Mesenchymal stem cell (in vitro differentiated cells and primary cell): ENCODE data around the gene NDUFB5.

Source experiments
- DNase-seq: peaks from one replicate; pipeline ENCODE4 v3.0.0-alpha.2; 2013
- H2AFZ ChIP-seq: one replicate; pipeline ENCODE4 v1.6.1; 2013; ENCODE audit warnings: low read depth, mild to moderate bottlenecking, control low read depth, inconsistent platforms, low read length, moderate library complexity
- H2AK5ac ChIP-seq: 2 replicates; pipeline ENCODE4 v1.6.1; 2013; ENCODE audit warnings: low read length, moderate library complexity, mild to moderate bottlenecking, inconsistent platforms; ENCODE audit not compliant: severe bottlenecking
- H2BK120ac ChIP-seq: one replicate; pipeline ENCODE4 v1.6.1; 2013; ENCODE audit warnings: low read depth, mild to moderate bottlenecking, inconsistent platforms, low read length, moderate library complexity
- H2BK12ac ChIP-seq, 2 experiments: one replicate each; pipeline ENCODE4 v1.6.1; 2013; ENCODE audit warnings: inconsistent platforms in 2 of 2, low read length in 2 of 2, mild to moderate bottlenecking in 2 of 2, moderate library complexity in 2 of 2, control low read depth in 1 of 2
- H2BK15ac ChIP-seq: one replicate; pipeline ENCODE4 v1.6.1; 2013; ENCODE audit warnings: mild to moderate bottlenecking, low read depth, inconsistent platforms; ENCODE audit not compliant: poor library complexity, severe bottlenecking
- H2BK5ac ChIP-seq: 2 replicates; pipeline ENCODE4 v1.6.1; 2013; ENCODE audit warnings: low read depth, mild to moderate bottlenecking, low read length, control low read depth, inconsistent platforms; ENCODE audit not compliant: poor library complexity, severe bottlenecking
- H3K14ac ChIP-seq, 2 experiments: one replicate each; pipeline ENCODE4 v1.6.1; 2013; ENCODE audit warnings: inconsistent platforms in 2 of 2, low read length in 2 of 2, control low read depth in 1 of 2, mild to moderate bottlenecking in 1 of 2, moderate library complexity in 1 of 2
- H3K18ac ChIP-seq, 2 experiments: one replicate each; pipeline ENCODE4 v1.6.1; 2013; ENCODE audit warnings: inconsistent platforms in 2 of 2, low read length in 2 of 2, control low read depth in 1 of 2, low read depth in 1 of 2, mild to moderate bottlenecking in 1 of 2
- H3K23ac ChIP-seq, 2 experiments: one replicate each; pipeline ENCODE4 v1.6.1; 2013; ENCODE audit warnings: inconsistent platforms in 2 of 2, low read length in 2 of 2, mild to moderate bottlenecking in 2 of 2, moderate library complexity in 2 of 2, control low read depth in 1 of 2
- H3K27ac ChIP-seq: 2 replicates; pipeline ENCODE4 v1.5.1; 2013; ENCODE audit warnings: mild to moderate bottlenecking, moderate library complexity, low read length, control low read depth, inconsistent platforms; ENCODE audit not compliant: poor library complexity, severe bottlenecking
- H3K27me3 ChIP-seq, 2 experiments: 2 replicates each; pipeline versions ENCODE4 v1.6.1 to v1.7.0; 2013; ENCODE audit warnings: low read length in 2 of 2, mild to moderate bottlenecking in 2 of 2, moderate library complexity in 2 of 2, control low read depth in 1 of 2, inconsistent platforms in 1 of 2; ENCODE audit not compliant: control insufficient read depth in 1 of 2, insufficient read depth in 1 of 2
- H3K36me3 ChIP-seq, 2 experiments: 2 replicates each; pipeline versions ENCODE4 v1.6.1 to v1.7.0; 2013; ENCODE audit warnings: low read length in 2 of 2, control low read depth in 1 of 2, inconsistent platforms in 1 of 2, low read depth in 1 of 2, mild to moderate bottlenecking in 1 of 2; ENCODE audit not compliant: insufficient read depth in 2 of 2, control insufficient read depth in 1 of 2
- H3K4ac ChIP-seq, 2 experiments: one replicate each; pipeline ENCODE4 v1.6.1; 2013; ENCODE audit warnings: inconsistent platforms in 2 of 2, low read length in 2 of 2, mild to moderate bottlenecking in 2 of 2, moderate library complexity in 2 of 2, control low read depth in 1 of 2, low read depth in 1 of 2
- H3K4me1 ChIP-seq: 2 replicates; pipeline ENCODE4 v1.6.1; 2013; ENCODE audit warnings: low read depth, low read length, control low read depth; ENCODE audit not compliant: control insufficient read depth, insufficient read depth
- H3K4me2 ChIP-seq: 2 replicates; pipeline ENCODE4 v1.6.1; 2013; ENCODE audit warnings: low read length, mild to moderate bottlenecking, inconsistent platforms; ENCODE audit not compliant: poor library complexity, severe bottlenecking
- H3K4me3 ChIP-seq, 2 experiments: 2 replicates each; pipeline versions ENCODE4 v1.5.1 to v1.7.0; 2013; ENCODE audit warnings: low read length in 2 of 2, mild to moderate bottlenecking in 2 of 2, control low read depth in 1 of 2, low read depth in 1 of 2; ENCODE audit not compliant: insufficient read depth in 1 of 2
- H3K79me1 ChIP-seq: replicated peaks from 2 replicates; pipeline ENCODE4 v1.6.1; 2013; ENCODE audit warnings: mild to moderate bottlenecking, control low read depth, low read length, inconsistent platforms; ENCODE audit not compliant: poor library complexity, severe bottlenecking
- H3K9ac ChIP-seq: 2 replicates; pipeline ENCODE4 v1.7.0; 2013; ENCODE audit warnings: mild to moderate bottlenecking, low read length, moderate library complexity
- H3K9me3 ChIP-seq: 2 replicates; pipeline ENCODE4 v1.7.0; 2013; ENCODE audit warnings: mild to moderate bottlenecking, low read length; ENCODE audit not compliant: control insufficient read depth
- H4K8ac ChIP-seq: one replicate; pipeline ENCODE4 v1.6.1; 2013; ENCODE audit warnings: inconsistent platforms, mild to moderate bottlenecking, low read length, moderate library complexity
- H4K91ac ChIP-seq: one replicate; pipeline ENCODE4 v1.6.1; 2013; ENCODE audit warnings: mild to moderate bottlenecking, low read length, inconsistent platforms
- WGBS: methylation state at CpG from one replicate; pipeline ENCODE4 v1.1.7; 2013; ENCODE audit warnings: mixed read lengths; 5-methylcytosine and 5-hydroxymethylcytosine counted together

NDUFB5 gene

GRCh38 chr3:179589143-179589542 lies 15.5 kb upstream of the NDUFB5 start:
- Histone ChIP-seq H3K14ac (no peak overlapping the region), H3K4me2 (no peak overlapping the region), H3K4me1 (no peaks in the 10 kb centered on the region), H2BK5ac (no peak overlapping the region), H3K36me3 (peaks cover 22 to 96% of the 10 kb centered on the region in 2 experiments), H3K18ac (no peak overlapping the region), H3K23ac (no peak overlapping the region), H3K9me3 (no peaks in the 10 kb centered on the region), H3K4ac (no peak overlapping the region), H4K8ac (no peak overlapping the region), H3K4me3 (no peak overlapping the region), H2AK5ac (no peak overlapping the region), H4K91ac (no peak overlapping the region), H2BK15ac (no peak overlapping the region), H3K9ac (no peak overlapping the region), H3K27ac (no peak overlapping the region), H2BK120ac (no peak overlapping the region), H2BK12ac (no peak overlapping the region), H2AFZ (no peak overlapping the region), H3K79me1 (peaks cover 2% of the 10 kb centered on the region), H3K27me3 (no peaks in the 10 kb centered on the region)
- DNase-seq: peak; percentile 62

- Histone ChIP-seq H3K4me2 (no peak overlapping the region), H3K23ac (no peak overlapping the region), H2AK5ac (no peak overlapping the region)
These were observed 13.9 kb upstream of the NDUFB5 start for GRCh38 chr3:179590669-179591068.

GRCh38 chr3:179591313-179591712 lies 13.3 kb upstream of the NDUFB5 start:
- 100% methylated on average over 1 of the region's 1 CpG for WGBS
- H2BK5ac ChIP-seq: no peak overlapping the region
- no peak overlapping the region for H2BK15ac ChIP-seq
- no peak overlapping the region for H3K4me2 ChIP-seq
- peaks cover 19 to 95% of the 10 kb centered on the region in 2 experiments for H3K36me3 ChIP-seq
- H3K27ac ChIP-seq: no peak overlapping the region
- H3K79me1 ChIP-seq: peaks cover 4% of the 10 kb centered on the region
- no peaks in the 10 kb centered on the region for H3K9me3 ChIP-seq
- H4K8ac ChIP-seq: no peak overlapping the region
- no peak overlapping the region for H3K9ac ChIP-seq
- H3K4me1 ChIP-seq: no peaks in the 10 kb centered on the region
- H4K91ac ChIP-seq: no peak overlapping the region
- no peak overlapping the region for H3K4me3 ChIP-seq
- no peak overlapping the region for H2BK120ac ChIP-seq
- H2AFZ ChIP-seq: no peak overlapping the region
- H2BK12ac ChIP-seq: no peak overlapping the region
- no peak for DNase-seq
- H3K4ac ChIP-seq: no peak overlapping the region
- H2AK5ac ChIP-seq: no peak overlapping the region
- H3K18ac ChIP-seq: no peak overlapping the region
- H3K23ac ChIP-seq: no peak overlapping the region
- H3K14ac ChIP-seq: no peak overlapping the region
- no peaks in the 10 kb centered on the region for H3K27me3 ChIP-seq

More at GRCh38 chr3:179590669-179591068, 13.9 kb upstream of the NDUFB5 start:
- Histone ChIP-seq H2BK12ac (no peak overlapping the region), H3K27ac (no peak overlapping the region), H3K79me1 (peaks cover 4% of the 10 kb centered on the region), H3K4me1 (no peaks in the 10 kb centered on the region), H4K8ac (no peak overlapping the region), H2BK120ac (no peak overlapping the region), H3K4me3 (no peak overlapping the region), H3K36me3 (peaks cover 19 to 95% of the 10 kb centered on the region in 2 experiments), H2AFZ (no peak overlapping the region), H3K18ac (no peak overlapping the region), H4K91ac (no peak overlapping the region), H3K14ac (no peak overlapping the region), H3K9ac (no peak overlapping the region), H3K4ac (no peak overlapping the region), H3K27me3 (no peaks in the 10 kb centered on the region), H2BK5ac (no peak overlapping the region), H2BK15ac (no peak overlapping the region), H3K9me3 (no peaks in the 10 kb centered on the region)
- no peak for DNase-seq
- 94% methylated on average over 2 of the region's 2 CpGs for WGBS

DNA sequence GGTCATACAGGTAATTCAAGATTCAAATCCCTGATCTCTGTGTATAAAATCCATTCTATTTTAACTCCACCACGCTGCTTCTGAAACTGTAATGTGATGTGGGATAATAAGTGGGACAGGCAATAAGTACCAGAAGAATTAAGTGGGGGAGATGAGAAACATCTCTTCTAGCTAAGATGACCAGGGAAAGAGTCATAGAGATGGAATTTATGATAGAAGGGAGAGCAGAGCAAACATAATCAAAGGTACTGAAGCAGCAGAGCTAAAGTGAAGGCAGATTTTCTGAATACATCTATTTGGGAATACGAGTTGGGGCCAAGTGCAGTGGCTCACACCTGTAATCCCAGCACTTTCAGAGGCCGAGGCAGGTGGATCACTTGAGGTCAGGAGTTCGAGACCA lies 5.1 kb upstream of the NDUFB5 start:
- Histone ChIP-seq H2BK120ac (no peak overlapping the region), H3K4me1 (peaks cover 4% of the 10 kb centered on the region), H3K4ac (no peak overlapping the region), H3K27me3 (no peaks in the 10 kb centered on the region), H3K79me1 (peaks cover 16% of the 10 kb centered on the region), H3K36me3 (peaks cover 29 to 74% of the 10 kb centered on the region in 2 experiments), H2BK15ac (no peak overlapping the region), H2BK12ac (no peak overlapping the region), H3K27ac (no peak overlapping the region), H3K9ac (no peak overlapping the region), H3K23ac (no peak overlapping the region), H3K4me3 (no peak overlapping the region), H4K8ac (no peak overlapping the region), H2AK5ac (no peak overlapping the region), H2BK5ac (no peak overlapping the region), H3K9me3 (no peaks in the 10 kb centered on the region), H3K18ac (no peak overlapping the region), H4K91ac (no peak overlapping the region), H2AFZ (no peak overlapping the region), H3K4me2 (no peak overlapping the region), H3K14ac (no peak overlapping the region)
- DNase-seq: no peak
- WGBS: 94% methylated on average over 4 of the region's 4 CpGs
